Activated B cell treated with CpG ODN at 0.5 μM for 24 hours (primary cell): ENCODE results near the gene GALNT5. TPM values are rescaled to one million over a fixed set of nuclear protein-coding genes. Genes with fewer than 3 reads are reported as not detected.

Source experiments
- ATAC-seq: fragments of 200-7000 bp; cut with Tn5 transposase; one replicate; pipeline ENCODE4 v1.10.0; 2021; ENCODE audit warnings: low read depth, mild to moderate bottlenecking, moderate library complexity
- CTCF ChIA-PET: fragments of 350-600 bp; sonication (Branson Sonifier 250); formaldehyde crosslinking; loops from one replicate; lab custom pipeline; 2021; ENCODE audit warnings: antibody characterized with exemption; lab: Charles Lee
- POLR2A ChIA-PET: fragments of 350-600 bp; sonication (Branson Sonifier 250); formaldehyde crosslinking; loops from one replicate; lab custom pipeline; 2021; ENCODE audit warnings: antibody characterized with exemption; lab: Charles Lee
- DNase-seq: peaks from one replicate; pipeline ENCODE4 v3.0.0; 2022
- H3K27ac Mint-ChIP-seq: one replicate; pipeline ENCODE4 v1.8.0; 2020; ENCODE audit warnings: mixed read lengths
- H3K27me3 Mint-ChIP-seq: one replicate; pipeline ENCODE4 v1.8.0; 2021; ENCODE audit warnings: mixed read lengths
- H3K36me3 Mint-ChIP-seq: one replicate; pipeline ENCODE4 v1.8.0; 2021; ENCODE audit warnings: low read depth, mixed read lengths
- H3K4me1 Mint-ChIP-seq: one replicate; pipeline ENCODE4 v1.8.0; 2021; ENCODE audit warnings: mixed read lengths
- H3K4me3 Mint-ChIP-seq: one replicate; pipeline ENCODE4 v1.8.0; 2020; ENCODE audit warnings: mild to moderate bottlenecking, mixed read lengths
- H3K9me3 Mint-ChIP-seq: one replicate; pipeline ENCODE4 v1.8.0; 2020; ENCODE audit warnings: mixed read lengths
- intact Hi-C: fragments of 100-400 bp; cut with micrococcal nuclease; formaldehyde crosslinking; loops from one replicate; pipeline ENCODE4 v1.15.1; 2024
- total RNA-seq: library from RNA; stranded (reverse); gene quantifications from 2 replicates; pipeline ENCODE4 v1.2.3, GENCODE V29; 2022
- TF ChIP-seq, protein P1 (sequence below): fragments of 200-600 bp; IDR thresholded peaks from one replicate; pipeline ENCODE4 v1.8.0; 2022; ENCODE audit warnings: antibody characterized with exemption, mild to moderate bottlenecking

GALNT5 gene, protein sequence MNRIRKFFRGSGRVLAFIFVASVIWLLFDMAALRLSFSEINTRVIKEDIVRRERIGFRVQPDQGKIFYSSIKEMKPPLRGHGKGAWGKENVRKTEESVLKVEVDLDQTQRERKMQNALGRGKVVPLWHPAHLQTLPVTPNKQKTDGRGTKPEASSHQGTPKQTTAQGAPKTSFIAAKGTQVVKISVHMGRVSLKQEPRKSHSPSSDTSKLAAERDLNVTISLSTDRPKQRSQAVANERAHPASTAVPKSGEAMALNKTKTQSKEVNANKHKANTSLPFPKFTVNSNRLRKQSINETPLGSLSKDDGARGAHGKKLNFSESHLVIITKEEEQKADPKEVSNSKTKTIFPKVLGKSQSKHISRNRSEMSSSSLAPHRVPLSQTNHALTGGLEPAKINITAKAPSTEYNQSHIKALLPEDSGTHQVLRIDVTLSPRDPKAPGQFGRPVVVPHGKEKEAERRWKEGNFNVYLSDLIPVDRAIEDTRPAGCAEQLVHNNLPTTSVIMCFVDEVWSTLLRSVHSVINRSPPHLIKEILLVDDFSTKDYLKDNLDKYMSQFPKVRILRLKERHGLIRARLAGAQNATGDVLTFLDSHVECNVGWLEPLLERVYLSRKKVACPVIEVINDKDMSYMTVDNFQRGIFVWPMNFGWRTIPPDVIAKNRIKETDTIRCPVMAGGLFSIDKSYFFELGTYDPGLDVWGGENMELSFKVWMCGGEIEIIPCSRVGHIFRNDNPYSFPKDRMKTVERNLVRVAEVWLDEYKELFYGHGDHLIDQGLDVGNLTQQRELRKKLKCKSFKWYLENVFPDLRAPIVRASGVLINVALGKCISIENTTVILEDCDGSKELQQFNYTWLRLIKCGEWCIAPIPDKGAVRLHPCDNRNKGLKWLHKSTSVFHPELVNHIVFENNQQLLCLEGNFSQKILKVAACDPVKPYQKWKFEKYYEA
- total RNA-seq, result not detected in 2 replicates

DNA sequence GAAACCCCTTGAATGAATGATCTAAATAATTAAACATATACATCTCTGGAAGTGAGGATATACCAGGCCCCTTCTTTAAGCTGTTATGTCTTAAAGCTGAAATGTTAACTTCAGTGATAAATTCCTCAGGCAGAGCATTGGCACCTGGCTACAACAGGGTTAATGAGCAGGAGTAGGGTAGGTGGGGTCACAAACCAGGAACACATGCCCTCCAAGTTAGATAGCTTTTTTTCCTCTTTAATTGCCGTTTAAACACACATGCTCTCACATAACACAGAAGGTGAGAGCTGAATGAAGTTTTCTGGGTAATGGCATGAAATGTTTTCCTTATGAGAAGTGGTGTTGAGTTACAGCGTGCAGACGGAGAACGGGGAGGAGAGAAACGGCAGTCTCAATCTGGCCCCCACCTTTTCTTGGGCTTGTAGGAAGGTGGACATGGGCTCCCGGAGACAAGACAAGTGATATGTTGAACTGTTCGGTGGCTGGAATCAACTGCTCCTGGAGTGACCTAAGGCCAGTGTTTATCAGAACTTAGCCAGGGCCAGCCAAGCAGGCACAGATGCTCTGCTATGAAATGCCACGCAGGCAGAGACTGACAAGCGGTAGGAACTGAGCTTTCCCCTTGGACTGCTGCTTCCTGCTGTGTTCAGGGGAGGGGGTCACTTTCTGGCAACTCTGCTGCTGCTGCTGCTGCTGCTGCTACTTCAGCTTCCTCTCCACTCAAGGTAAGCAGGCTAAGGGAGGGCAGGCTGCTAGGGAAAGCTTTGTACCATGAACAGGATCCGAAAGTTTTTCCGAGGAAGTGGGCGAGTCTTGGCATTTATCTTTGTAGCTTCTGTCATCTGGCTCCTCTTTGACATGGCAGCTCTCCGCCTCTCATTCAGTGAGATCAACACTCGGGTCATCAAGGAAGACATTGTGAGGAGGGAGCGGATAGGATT is at the start of gene GALNT5:
Gene GALNT5, plus strand, starts transcription at position 394 of the 941 bp plus-strand sequence. Its CDS starts 378 bp downstream, at position 772.
- DNase-seq (no peak), ATAC-seq (no peak)
- Mint-ChIP-seq H3K36me3 (no peaks in the 10 kb centered on the region), H3K9me3 (no peaks in the 10 kb centered on the region), H3K4me1 (peaks cover 5% of the 10 kb centered on the region), H3K27ac (no peak within 1 kb of the TSS), H3K4me3 (no peak within 1 kb of the TSS), H3K27me3 (peaks cover 15% of the 10 kb centered on the region)
- ChIA-PET POLR2A (no interaction called here), CTCF (no interaction called here)
- intact Hi-C loops, result no loop called here
- TF ChIP-seq, protein P1, sequence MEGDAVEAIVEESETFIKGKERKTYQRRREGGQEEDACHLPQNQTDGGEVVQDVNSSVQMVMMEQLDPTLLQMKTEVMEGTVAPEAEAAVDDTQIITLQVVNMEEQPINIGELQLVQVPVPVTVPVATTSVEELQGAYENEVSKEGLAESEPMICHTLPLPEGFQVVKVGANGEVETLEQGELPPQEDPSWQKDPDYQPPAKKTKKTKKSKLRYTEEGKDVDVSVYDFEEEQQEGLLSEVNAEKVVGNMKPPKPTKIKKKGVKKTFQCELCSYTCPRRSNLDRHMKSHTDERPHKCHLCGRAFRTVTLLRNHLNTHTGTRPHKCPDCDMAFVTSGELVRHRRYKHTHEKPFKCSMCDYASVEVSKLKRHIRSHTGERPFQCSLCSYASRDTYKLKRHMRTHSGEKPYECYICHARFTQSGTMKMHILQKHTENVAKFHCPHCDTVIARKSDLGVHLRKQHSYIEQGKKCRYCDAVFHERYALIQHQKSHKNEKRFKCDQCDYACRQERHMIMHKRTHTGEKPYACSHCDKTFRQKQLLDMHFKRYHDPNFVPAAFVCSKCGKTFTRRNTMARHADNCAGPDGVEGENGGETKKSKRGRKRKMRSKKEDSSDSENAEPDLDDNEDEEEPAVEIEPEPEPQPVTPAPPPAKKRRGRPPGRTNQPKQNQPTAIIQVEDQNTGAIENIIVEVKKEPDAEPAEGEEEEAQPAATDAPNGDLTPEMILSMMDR, result no peak

DNA sequence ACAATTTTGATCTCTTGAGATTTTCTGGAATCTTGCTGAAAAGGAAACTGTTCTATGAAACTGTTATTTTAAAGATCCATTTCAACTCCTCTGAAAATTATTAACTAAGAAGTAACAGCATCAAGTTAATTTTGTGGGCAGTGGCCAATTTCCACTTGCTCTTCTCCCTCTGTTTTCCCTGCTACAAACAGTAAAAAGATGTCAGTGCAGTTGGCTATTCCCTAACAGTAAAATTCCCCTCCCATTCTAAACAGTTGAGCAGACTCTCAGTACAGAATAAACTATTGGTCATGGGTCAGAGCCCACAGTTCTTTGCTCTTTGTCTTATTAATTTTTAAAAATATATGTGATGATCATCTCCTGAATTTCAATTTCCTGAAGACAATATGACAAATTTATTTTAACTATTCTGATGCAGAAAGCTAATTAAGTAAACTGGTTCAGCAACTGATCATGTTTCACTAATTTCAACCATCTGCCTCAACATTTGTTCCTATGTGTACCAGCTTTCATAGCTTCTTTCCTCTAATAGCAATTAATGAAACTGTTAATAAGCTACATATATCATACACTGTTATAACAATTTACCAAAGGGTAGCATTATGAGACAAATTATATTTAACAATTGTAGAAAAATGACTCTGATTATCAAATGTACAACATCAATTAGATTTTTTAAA is 41.1 kb upstream of the GALNT5 start:
- Mint-ChIP-seq H3K4me1 (no peaks in the 10 kb centered on the region), H3K27ac (no peak overlapping the region), H3K4me3 (no peak overlapping the region), H3K9me3 (no peaks in the 10 kb centered on the region), H3K36me3 (no peaks in the 10 kb centered on the region), H3K27me3 (no peaks in the 10 kb centered on the region)
- POLR2A ChIA-PET, result no interaction called here
- TF ChIP-seq, protein P1, result no peak
- CTCF ChIA-PET, result no interaction called here
- intact Hi-C loops, result no loop called here
- DNase-seq (no peak), ATAC-seq (no peak)

DNA sequence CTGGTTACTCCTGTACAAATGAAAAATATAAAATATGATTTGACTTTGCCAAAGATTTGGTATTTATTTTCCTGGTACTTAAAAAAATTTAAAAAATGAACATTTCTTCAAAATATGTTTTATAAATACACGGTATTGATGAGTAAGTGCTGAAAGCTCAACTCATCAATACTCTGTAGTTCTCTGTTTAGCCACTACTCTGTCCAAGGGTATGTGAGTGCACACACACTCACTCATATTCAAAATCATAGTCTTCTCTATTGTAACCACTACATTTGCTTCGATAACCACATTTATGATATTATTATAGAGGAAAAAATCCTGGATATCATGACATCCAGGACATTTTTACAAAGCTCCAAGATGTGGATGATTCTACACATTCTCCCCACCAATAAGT is 40.1 kb upstream of the GALNT5 start:
- Mint-ChIP-seq H3K36me3 (no peaks in the 10 kb centered on the region), H3K27me3 (no peaks in the 10 kb centered on the region), H3K27ac (no peak overlapping the region), H3K4me3 (no peak overlapping the region), H3K9me3 (no peaks in the 10 kb centered on the region), H3K4me1 (no peaks in the 10 kb centered on the region)
- intact Hi-C loops, result no loop called here
- CTCF ChIA-PET, result no interaction called here
- TF ChIP-seq, protein P1, result no peak
- DNase-seq, result no peak
- ATAC-seq, result no peak
- POLR2A ChIA-PET, result no interaction called here

DNA sequence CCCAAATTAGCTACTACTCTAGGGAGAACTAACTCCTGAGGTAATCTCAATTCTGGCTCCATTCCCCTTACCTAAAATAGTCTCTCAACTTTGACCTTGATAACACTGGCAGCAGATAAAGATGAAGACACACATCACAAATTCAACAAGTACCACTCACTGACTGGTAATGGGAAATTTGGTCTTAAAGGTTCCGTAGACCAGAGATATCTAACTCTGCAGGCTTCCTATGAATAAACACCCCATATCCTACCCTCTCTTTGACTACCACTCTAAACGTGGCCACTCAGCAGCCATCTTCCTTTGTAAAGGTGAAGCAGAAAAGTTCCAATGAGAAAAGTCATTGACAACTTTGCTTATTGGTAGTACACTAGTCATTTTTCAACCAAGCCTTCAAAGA is 38.6 kb upstream of the GALNT5 start:
- intact Hi-C loops, result no loop called here
- ChIA-PET POLR2A (no interaction called here), CTCF (no interaction called here)
- H3K27me3 Mint-ChIP-seq, result no peaks in the 10 kb centered on the region
- ATAC-seq (no peak), DNase-seq (no peak)
- H3K4me1 Mint-ChIP-seq, result no peaks in the 10 kb centered on the region
- H3K9me3 Mint-ChIP-seq, result no peaks in the 10 kb centered on the region
- no peak overlapping the region for H3K27ac Mint-ChIP-seq
- no peak overlapping the region for H3K4me3 Mint-ChIP-seq
- H3K36me3 Mint-ChIP-seq, result no peaks in the 10 kb centered on the region
- TF ChIP-seq, protein P1, result no peak
